Neuron (in vitro differentiated cells): ENCODE data around the gene WDR81.
"Not testable (repeated sequence)": the region's sequence is repeated elsewhere in the genome, so short reads cannot be mapped to it uniquely, and the experiment has no call there.

Source experiments
- H2AFZ ChIP-seq: one replicate; pipeline ENCODE4 v1.6.1; 2013; ENCODE audit warnings: low read depth, mild to moderate bottlenecking, inconsistent platforms, low read length, moderate library complexity
- H3K27me3 ChIP-seq: one replicate; pipeline ENCODE4 v1.6.1; 2013; ENCODE audit warnings: low read length; ENCODE audit not compliant: insufficient read depth
- H3K36me3 ChIP-seq: one replicate; pipeline ENCODE4 v1.6.1; 2013; ENCODE audit warnings: low read length; ENCODE audit not compliant: insufficient read depth
- H3K4me1 ChIP-seq: one replicate; pipeline ENCODE4 v1.6.1; 2013; ENCODE audit warnings: low read length; ENCODE audit not compliant: insufficient read depth
- H3K4me3 ChIP-seq: 2 replicates; pipeline ENCODE4 v1.5.1; 2013; ENCODE audit warnings: mild to moderate bottlenecking, low read length, moderate library complexity
- H3K9me3 ChIP-seq: one replicate; pipeline ENCODE4 v1.6.1; 2013; ENCODE audit warnings: low read length

Gene WDR81

DNA sequence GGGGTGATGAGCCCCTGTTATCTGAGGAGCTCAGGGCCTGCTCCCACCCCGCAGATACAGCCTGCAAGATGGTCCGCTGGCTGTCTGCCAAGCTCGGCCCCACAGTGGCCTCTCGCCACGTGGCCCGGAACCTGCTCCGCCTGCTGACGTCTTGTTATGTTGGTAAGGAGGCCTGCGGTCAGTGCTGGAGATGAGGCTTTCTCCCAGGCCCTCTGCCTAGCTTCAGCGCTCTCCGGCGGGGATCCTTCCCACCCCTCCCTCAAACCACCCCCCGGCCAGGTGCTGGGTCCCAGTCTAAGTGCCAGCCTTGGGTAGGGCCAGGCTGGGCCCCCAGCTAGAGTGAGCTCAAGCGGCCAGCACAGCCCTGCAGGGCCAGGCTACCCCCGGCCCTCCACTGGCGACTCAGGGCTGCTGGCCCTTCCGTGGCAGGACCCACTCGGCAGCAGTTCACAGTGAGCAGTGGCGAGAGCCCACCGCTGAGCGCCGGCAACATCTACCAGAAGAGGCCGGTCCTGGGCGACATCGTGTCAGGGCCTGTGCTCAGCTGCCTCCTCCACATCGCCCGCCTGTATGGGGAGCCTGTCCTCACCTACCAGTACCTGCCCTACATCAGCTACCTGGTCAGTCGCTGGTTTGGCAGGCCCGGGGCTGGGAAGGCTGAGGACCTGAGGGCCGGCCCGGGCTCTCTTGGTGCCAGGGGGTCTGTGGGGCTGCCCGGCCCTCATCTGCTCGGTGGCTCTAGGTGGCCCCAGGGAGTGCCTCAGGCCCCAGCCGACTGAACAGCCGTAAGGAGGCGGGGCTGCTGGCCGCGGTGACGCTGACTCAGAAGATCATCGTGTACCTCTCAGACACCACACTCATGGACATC lies 6.1 kb downstream of the WDR81 start:
- no peak overlapping the region for H2AFZ ChIP-seq
- H3K4me3 ChIP-seq, result no peak overlapping the region
- H3K9me3 ChIP-seq, result no peaks in the 10 kb centered on the region
- H3K27me3 ChIP-seq, result no peaks in the 10 kb centered on the region
- H3K4me1 ChIP-seq, result no peaks in the 10 kb centered on the region
- no peaks in the 10 kb centered on the region for H3K36me3 ChIP-seq

DNA sequence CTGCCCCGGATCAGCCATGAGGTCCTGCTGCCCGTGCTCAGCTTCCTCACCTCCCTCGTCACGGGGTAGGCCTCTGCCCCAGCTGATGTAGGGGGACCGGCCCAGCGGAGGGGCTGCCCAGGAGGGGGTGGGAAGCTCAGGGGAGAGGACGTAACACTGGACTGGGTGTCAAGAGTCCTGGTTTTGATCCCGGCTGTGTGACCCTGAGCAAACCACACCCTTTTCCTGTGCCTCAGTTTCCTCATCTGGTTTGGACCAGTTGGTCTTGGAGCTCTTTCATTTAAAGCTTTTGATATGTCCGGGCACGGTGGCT lies 6.6 kb downstream of the WDR81 start:
- Histone ChIP-seq H3K27me3 (no peaks in the 10 kb centered on the region), H3K36me3 (no peaks in the 10 kb centered on the region), H2AFZ (no peak overlapping the region), H3K9me3 (no peaks in the 10 kb centered on the region), H3K4me3 (no peak overlapping the region), H3K4me1 (peaks cover under 1% of the 10 kb centered on the region)

DNA sequence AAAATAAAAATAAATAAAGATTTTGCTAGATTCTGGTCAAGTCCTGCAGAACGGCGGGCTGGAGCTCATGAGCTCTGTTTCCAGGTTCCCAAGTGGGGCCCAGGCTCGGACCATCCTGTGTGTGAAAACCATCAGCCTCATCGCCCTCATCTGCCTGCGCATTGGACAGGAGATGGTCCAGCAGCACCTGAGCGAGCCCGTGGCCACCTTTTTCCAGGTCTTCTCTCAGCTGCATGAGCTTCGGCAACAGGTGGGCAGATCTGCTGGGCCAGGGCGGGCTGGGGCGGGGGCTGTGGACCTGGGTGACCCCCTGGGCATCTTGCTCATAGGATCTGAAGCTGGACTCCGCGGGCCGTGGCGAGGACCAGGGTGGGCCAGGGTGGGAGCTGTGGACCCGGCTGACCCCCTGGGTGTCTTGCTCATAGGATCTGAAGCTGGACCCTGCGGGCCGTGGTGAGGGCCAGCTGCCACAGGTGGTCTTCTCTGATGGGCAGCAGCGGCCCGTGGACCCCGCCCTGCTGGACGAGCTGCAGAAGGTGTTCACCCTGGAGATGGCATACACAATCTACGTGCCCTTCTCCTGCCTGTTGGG lies 7.8 kb downstream of the WDR81 start:
- no peak overlapping the region for H3K4me3 ChIP-seq
- H2AFZ ChIP-seq, result no peak overlapping the region
- H3K36me3 ChIP-seq, result no peaks in the 10 kb centered on the region
- no peaks in the 10 kb centered on the region for H3K9me3 ChIP-seq
- peaks cover 9% of the 10 kb centered on the region for H3K4me1 ChIP-seq
- no peaks in the 10 kb centered on the region for H3K27me3 ChIP-seq

DNA sequence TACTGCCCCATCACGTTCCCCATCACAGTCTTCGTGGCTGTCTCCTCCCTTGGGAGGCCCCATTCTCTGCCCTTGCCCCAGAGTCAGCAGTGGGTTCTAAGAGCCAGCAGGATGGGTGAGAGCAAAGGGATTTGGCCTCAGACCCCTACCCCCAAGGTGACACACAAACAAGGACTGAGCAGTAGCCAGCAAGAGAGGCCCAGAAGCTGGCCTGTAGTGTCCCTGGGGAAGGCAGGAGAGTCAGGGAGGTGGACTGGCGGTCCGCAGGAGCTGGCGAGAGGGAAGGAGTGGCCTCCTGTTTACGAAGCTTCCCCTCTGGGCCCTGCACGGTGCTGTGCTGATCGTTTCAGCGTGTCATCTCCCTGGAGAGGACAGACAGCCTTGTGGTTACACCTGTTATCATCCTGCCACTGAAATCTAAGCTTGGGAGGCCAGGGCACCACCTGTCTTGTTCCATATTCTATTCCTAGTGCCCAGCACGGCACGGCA lies 8.4 kb downstream of the WDR81 start:
- H3K9me3 ChIP-seq, result no peaks in the 10 kb centered on the region
- no peaks in the 10 kb centered on the region for H3K27me3 ChIP-seq
- H3K4me3 ChIP-seq, result no peak overlapping the region
- no peaks in the 10 kb centered on the region for H3K36me3 ChIP-seq
- H3K4me1 ChIP-seq, result peaks cover 9% of the 10 kb centered on the region
- H2AFZ ChIP-seq, result no peak overlapping the region

DNA sequence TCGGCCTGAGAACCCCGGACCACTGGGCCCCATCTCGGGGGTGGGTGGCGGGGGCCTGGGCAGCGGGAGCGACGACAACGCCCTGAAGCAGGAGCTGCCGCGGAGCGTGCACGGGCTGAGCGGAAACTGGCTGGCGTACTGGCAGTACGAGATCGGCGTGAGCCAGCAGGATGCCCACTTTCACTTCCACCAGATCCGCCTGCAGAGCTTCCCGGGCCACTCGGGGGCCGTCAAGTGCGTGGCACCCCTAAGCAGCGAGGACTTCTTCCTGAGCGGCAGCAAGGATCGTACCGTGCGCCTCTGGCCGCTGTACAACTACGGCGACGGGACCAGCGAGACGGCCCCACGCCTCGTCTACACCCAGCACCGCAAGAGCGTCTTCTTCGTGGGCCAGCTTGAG lies 9.3 kb downstream of the WDR81 start:
- H3K4me1 ChIP-seq, result peaks cover 9% of the 10 kb centered on the region
- no peaks in the 10 kb centered on the region for H3K27me3 ChIP-seq

DNA sequence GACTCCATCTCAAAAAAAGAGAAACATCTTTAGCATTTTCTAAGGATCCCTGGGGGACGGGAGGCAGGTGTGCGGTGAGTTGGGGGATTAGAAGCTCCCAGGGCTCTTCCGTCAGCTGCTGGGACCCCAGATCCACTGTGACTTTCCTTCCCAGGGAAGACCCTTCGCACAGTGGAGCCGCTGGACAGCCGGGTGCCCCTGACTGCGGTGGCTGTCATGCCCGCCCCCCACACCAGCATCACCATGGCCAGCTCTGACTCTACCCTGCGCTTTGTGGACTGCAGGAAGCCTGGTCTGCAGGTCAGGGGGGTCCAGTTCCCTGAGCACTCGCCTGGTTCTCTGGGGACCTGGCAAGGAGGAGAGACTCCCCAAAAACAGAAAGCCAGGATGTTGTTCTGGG lies 10.9 kb downstream of the WDR81 start:
- Histone ChIP-seq H3K36me3 (no peaks in the 10 kb centered on the region), H3K4me1 (peaks cover 9% of the 10 kb centered on the region), H3K27me3 (no peaks in the 10 kb centered on the region), H3K4me3 (no peak overlapping the region), H3K9me3 (no peaks in the 10 kb centered on the region), H2AFZ (no peak overlapping the region)

More for the DNA sequence above, 9.3 kb downstream of the WDR81 start:
- Histone ChIP-seq H2AFZ (no peak overlapping the region), H3K36me3 (no peaks in the 10 kb centered on the region), H3K9me3 (no peaks in the 10 kb centered on the region), H3K4me3 (no peak overlapping the region)

DNA sequence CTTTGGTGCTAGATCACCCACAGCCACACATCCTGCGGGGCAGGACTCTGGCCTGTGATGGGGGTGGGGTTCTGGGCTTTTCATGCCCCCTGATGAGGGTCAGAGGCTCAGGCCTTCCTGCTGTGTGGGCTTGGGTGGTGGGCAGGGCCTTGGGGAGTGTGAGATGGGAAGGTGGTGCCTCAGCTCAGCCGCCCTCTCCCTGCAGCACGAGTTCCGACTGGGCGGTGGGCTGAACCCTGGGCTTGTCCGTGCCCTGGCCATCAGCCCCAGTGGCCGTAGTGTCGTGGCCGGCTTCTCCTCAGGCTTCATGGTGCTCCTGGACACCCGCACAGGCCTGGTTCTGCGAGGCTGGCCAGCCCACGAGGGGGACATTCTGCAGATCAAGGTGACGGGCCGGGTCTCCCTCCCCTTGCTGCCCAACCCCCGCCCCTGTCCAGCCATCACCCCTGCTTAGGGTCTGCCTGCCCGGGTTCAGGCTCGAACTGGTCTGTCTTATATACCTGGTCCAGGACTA lies 11.4 kb downstream of the WDR81 start:
- Histone ChIP-seq H3K36me3 (no peaks in the 10 kb centered on the region), H3K9me3 (no peaks in the 10 kb centered on the region), H3K4me3 (no peak overlapping the region), H3K4me1 (peaks cover 9% of the 10 kb centered on the region), H3K27me3 (no peaks in the 10 kb centered on the region), H2AFZ (no peak overlapping the region)

DNA sequence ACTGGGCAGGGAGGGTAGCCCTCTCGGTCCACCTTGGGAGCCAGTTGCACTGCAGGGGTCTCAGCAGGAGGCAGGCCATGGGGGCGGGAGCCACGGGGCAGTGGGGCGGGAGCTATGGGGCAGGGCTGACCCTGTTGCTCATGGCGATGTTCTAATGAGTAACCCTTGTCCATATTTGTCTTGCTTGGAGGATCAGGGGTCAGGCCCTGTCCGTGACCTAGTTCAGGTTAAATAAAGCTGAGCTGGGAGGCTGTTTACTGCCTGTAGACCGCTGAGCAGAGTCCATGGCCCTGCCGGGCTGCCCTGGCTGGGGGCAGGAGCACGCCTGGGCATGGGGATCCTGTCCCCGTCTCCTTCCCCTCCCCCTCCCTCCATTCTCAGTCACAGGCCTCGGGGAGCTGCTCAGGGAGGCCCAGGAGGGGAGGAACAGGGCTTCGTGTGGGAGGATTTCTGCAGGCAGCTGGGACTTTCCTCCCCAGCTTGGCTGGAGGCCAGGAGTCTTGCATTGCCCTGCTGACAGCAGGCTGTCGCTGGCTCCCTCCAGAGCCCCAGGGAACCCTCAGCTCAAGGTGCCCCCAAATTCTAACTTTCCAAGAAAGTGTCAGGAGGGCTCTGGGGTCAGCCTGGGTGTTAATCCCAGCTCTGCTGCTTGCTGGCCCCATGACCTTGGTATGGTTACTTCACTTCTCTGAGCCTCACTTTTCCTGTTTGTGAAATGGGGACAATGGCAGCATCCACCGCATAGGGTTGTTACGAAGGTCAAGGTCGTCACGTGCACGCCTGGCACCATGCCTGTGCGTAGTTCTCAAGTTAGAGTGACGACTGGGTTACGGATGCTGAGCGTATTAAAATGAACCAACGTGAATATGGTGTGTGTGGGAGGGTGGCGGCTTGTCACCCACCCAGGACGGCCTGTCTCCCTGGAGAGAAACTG lies 12.1 kb downstream of the WDR81 start:
- Histone ChIP-seq H2AFZ (no peak overlapping the region), H3K4me3 (no peak overlapping the region), H3K4me1 (peaks cover 9% of the 10 kb centered on the region), H3K36me3 (no peaks in the 10 kb centered on the region), H3K9me3 (no peaks in the 10 kb centered on the region), H3K27me3 (no peaks in the 10 kb centered on the region)

DNA sequence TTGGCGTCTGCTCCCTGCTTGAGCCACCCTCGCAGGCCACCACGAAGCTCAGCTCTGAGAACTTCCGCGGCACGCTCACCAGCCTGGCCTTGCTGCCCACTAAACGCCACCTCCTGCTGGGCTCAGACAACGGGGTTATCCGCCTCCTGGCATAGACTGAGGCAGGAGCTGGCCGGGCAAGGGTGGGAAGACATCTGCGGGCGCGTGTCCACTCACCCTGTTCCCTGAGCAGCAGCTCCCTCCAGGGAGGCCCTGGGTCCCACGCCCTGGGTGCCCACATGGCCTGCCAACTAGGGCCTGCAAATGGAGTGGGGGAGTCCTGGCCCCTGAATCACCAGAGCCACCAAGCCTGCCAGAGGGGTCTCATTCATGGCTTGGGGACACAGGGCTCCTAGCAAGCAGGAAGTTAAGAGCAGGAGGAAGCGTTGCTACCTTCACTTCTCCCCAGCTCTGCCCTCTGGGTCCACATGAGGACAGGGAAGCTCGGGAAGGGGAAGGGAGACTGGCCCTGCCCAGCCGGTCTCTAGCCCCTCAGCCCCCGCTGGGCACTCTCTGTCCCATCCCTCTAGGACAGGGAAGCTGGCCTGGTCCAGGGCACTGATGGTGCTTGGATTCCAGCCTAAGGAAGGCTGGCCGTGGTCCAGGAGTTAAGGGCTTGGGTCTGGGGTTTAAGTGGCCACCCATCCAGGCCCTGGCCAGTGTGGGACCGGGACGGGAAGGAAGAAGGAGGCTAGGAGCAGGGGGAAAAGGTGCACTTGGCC lies 13.2 kb downstream of the WDR81 start:
- peaks cover 9% of the 10 kb centered on the region for H3K4me1 ChIP-seq
- no peak overlapping the region for H3K4me3 ChIP-seq
- no peaks in the 10 kb centered on the region for H3K9me3 ChIP-seq
- H2AFZ ChIP-seq, result no peak overlapping the region
- H3K27me3 ChIP-seq, result no peaks in the 10 kb centered on the region
- no peaks in the 10 kb centered on the region for H3K36me3 ChIP-seq

DNA sequence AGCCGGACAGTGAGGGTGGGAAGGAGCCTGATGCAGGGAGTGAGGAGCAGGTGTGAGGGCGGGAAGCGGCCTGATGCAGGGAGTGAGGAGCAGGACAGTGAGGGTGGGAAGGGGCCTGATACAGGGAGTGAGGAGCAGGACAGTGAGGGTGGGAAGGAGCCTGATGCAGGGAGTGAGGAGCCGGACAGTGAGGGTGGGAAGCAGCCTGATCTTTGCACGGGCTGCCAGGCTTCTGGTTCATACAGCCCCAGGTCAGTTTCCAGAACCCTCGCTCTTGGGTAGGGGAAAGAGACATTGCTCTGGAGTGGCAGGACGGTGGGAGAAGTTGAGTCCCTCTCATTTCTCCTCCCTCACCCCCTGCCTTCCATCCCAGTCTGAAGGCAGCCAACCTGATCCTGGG lies 17.4 kb downstream of the WDR81 start:
- H3K36me3 ChIP-seq, H2AFZ ChIP-seq, H3K4me3 ChIP-seq, H3K9me3 ChIP-seq, H3K4me1 ChIP-seq, H3K27me3 ChIP-seq: not testable (repeated sequence)

DNA sequence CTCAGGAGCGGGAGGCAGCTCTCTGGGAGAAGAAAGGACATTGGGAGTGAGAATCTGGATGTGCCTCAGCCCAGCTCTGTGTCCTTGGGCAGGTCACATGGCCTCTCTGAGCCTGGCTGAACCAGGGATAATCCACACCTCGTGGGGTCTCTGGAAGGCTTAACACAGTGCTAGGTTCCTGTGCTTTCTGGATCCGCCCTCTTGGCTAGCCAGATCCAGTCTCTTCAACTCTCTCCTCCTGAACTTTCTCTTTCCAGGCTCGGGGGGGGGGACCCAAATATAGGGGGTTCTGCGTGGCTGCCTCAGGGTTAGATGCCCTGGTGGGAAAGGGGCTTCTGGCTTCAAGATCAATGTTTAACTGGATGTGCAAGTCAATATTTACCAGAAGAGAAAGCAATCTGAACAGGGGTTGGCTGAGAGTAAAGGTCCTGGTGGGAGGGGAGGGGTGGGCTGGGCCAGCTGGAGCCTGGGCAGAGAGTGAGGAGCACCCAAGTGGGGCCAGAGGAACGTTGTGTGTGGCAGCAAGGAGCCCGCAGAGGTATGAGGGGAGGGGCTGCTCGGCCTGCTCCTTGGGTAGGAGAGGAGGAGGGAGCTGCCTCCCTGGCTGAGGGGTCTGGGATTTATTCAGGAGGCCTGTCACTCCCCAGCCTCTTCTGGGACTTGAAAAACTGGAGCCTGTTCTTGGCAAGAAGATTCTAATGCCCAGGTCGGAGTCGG lies 18.0 kb downstream of the WDR81 start, which contains the start of gene SERPINF2:
Gene SERPINF2 (plus strand): TSS at position 501 of the 717 bp plus-strand sequence. CDS start 2,125 bp downstream, outside the sequence.
- Histone ChIP-seq H3K36me3 (no peaks in the 10 kb centered on the region), H2AFZ (no peak within 1 kb of the TSS), H3K4me1 (no peaks in the 10 kb centered on the region), H3K27me3 (no peaks in the 10 kb centered on the region), H3K9me3 (no peaks in the 10 kb centered on the region), H3K4me3 (no peak within 1 kb of the TSS)

DNA sequence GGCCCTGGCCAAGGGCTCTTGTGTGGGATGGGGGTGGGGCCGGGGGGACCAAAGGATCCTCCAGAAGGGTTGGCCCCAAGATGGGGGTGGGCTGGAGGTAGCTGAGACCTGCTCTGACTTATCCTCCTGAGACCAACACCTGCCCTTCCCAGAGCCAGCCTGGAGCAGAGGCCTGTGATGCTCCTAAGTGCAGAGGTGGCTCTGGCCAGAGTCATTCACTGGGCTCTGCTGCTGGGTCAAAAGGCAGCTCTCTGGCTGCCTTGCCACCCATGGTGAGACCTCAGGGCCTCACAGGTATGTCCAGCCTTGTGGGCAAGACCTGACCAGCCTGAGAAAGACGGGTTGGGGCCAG lies 18.6 kb downstream of the WDR81 start:
- Histone ChIP-seq H2AFZ (no peak overlapping the region), H3K36me3 (no peaks in the 10 kb centered on the region), H3K4me3 (no peak overlapping the region), H3K4me1 (no peaks in the 10 kb centered on the region), H3K9me3 (no peaks in the 10 kb centered on the region), H3K27me3 (no peaks in the 10 kb centered on the region)
